ENCODE measurements around the gene TTLL11. TPM values are rescaled to one million over a fixed set of nuclear protein-coding genes. Genes with fewer than 3 reads are reported as not detected.

TTLL11 gene
- total and polyA plus RNA-seq, 2 of the 8 experiments (the other 6 are each of a cell fraction or from before 2014, with no cell fraction given): 0.56 to 0.80 TPM

GRCh38 chr9:121917375-121918335, 175.5 kb downstream of the TTLL11 start:
- Histone ChIP-seq H3K27me3 (replicated peaks in 1 of 4; ENCODE audit: control insufficient read depth in 3 of 4, extremely low read depth in 1 of 4, insufficient read depth in 3 of 4, low read length in 3 of 4) (no peaks in the 10 kb centered on the region), H3K36me3 (ENCODE audit: control insufficient read depth in 2 of 4, insufficient read depth in 4 of 4, low read length in 3 of 4) (no peaks in the 10 kb centered on the region), H2BK120ac (replicated peaks; ENCODE audit: low read depth, low read length) (no peak overlapping the region), H2BK20ac (ENCODE audit: low read length) (no peak overlapping the region), H4K20me1 (replicated peaks in 1 of 2; ENCODE audit: control insufficient read depth in 1 of 2, insufficient read depth in 2 of 2, low read length in 2 of 2) (no peaks in the 10 kb centered on the region), H3K9me3 (ENCODE audit: insufficient read depth in 2 of 2, low read depth in 1 of 2, low read length in 1 of 2) (no peaks in the 10 kb centered on the region), H3K4me2 (ENCODE audit: insufficient read depth in 1 of 2, low read depth in 2 of 2, low read length in 2 of 2) (no peak overlapping the region), H3K79me2 (ENCODE audit: control insufficient read depth in 1 of 2, insufficient read depth in 2 of 2, low read length in 2 of 2) (no peaks in the 10 kb centered on the region), H3K27ac (ENCODE audit: low read depth, low read length) (no peak overlapping the region), H3K4ac (replicated peaks; ENCODE audit: insufficient read length, low read depth, low read length) (no peak overlapping the region), H3K23me2 (ENCODE audit: low read depth, low read length) (no peaks in the 10 kb centered on the region; the same call in 1 of the 2 replicates), H2AK5ac (ENCODE audit: low read depth, low read length) (no peak overlapping the region), H3K14ac (ENCODE audit: insufficient read length) (no peak overlapping the region), H3K79me1 (ENCODE audit: low read depth, low read length) (no peaks in the 10 kb centered on the region), H3K23ac (ENCODE audit: insufficient read length) (no peak overlapping the region), H2AFZ (ENCODE audit: low read length) (no peak overlapping the region), H3K56ac (replicated peaks; ENCODE audit: insufficient read length, low read depth, low read length) (no peak overlapping the region), H3K18ac (ENCODE audit: extremely low read depth, low read length) (no peak overlapping the region), H3K4me1 (replicated peaks in 1 of 4; ENCODE audit: control insufficient read depth in 3 of 4, insufficient read depth in 4 of 4, low read length in 3 of 4) (no peaks in the 10 kb centered on the region; a peak in 1 of 7 replicates), H2BK5ac (ENCODE audit: low read depth, low read length) (no peak overlapping the region), H3K4me3 (ENCODE audit: extremely low read depth in 1 of 4, insufficient read depth in 2 of 4, low read depth in 3 of 4, low read length in 4 of 4) (no peak overlapping the region), H4K91ac (replicated peaks; ENCODE audit: insufficient read length, low read length) (no peak overlapping the region), H2BK12ac (ENCODE audit: low read depth, low read length) (no peak overlapping the region), H3K9ac (replicated peaks in 1 of 4; ENCODE audit: extremely low read depth in 1 of 4, low read depth in 3 of 4, low read length in 3 of 4) (no peak overlapping the region), H2BK15ac (ENCODE audit: low read length) (no peak overlapping the region), H4K5ac (ENCODE audit: insufficient read length, low read depth, low read length) (no peak overlapping the region), H4K8ac (ENCODE audit: extremely low read depth, insufficient read depth, low read length) (no peak overlapping the region)
- no peak for DNase-seq (ENCODE audit: low read depth in 1 of 2, low spot score in 2 of 2)
- no peak for FAIRE-seq
- WGBS, 2 experiments (ENCODE audit: extremely low coverage in 1 of 2, insufficient coverage in 1 of 2, insufficient read length in 1 of 2, insufficient replicate concordance in 2 of 2, low coverage in 1 of 2, low lambda C conversion rate in 2 of 2, missing lambda C conversion rate in 1 of 2): 87% methylated on average over 3 of the region's 4 CpGs; no CpG with 5 or more reads in 1 of the 2 experiments
- ChIA-PET POLR2A (ENCODE audit: partially characterized antibody) (no interaction called here), CTCF (ENCODE audit: partially characterized antibody) (no interaction called here)
- TF ChIP-seq CTCF (IDR thresholded peaks at IDR 0.05; ENCODE audit: control extremely low read depth in 1 of 3, insufficient read depth in 1 of 3, low read depth in 1 of 3, low read length in 3 of 3): no peak
- TF ChIP-seq CBX5 (IDR thresholded peaks at IDR 0.05; ENCODE audit: low read depth, low read length): no peak
- TF ChIP-seq POU5F1 (IDR thresholded peaks at IDR 0.05; ENCODE audit: low read depth, low read length): no peak
- TF ChIP-seq CBX8 (IDR thresholded peaks at IDR 0.05; ENCODE audit: borderline replicate concordance, low read depth, low read length): no peak
- TF ChIP-seq SP2 (IDR thresholded peaks at IDR 0.05; ENCODE audit: low read length): no peak
- no peak for TF ChIP-seq RXRA (IDR thresholded peaks at IDR 0.05; ENCODE audit: insufficient read depth, low read depth, low read length)
- TF ChIP-seq TAF1 (IDR thresholded peaks at IDR 0.05; ENCODE audit: low read depth, low read length): no peak
- no peak for TF ChIP-seq TBP (IDR thresholded peaks at IDR 0.05; ENCODE audit: low read depth, low read length)
- TF ChIP-seq GABPA (IDR thresholded peaks at IDR 0.05; ENCODE audit: borderline replicate concordance, insufficient read depth, low read length): no peak

Measured in H1 (cell line).